Measurements from ENCODE around the gene AACS. TPM values are rescaled to one million over a fixed set of nuclear protein-coding genes. Genes with fewer than 3 reads are reported as not detected.

Gene AACS
- total and polyA plus RNA-seq, 2 of the 8 experiments (the other 6 are each of a cell fraction or from before 2014, with no cell fraction given), result 51.9 to 52.4 TPM

DNA sequence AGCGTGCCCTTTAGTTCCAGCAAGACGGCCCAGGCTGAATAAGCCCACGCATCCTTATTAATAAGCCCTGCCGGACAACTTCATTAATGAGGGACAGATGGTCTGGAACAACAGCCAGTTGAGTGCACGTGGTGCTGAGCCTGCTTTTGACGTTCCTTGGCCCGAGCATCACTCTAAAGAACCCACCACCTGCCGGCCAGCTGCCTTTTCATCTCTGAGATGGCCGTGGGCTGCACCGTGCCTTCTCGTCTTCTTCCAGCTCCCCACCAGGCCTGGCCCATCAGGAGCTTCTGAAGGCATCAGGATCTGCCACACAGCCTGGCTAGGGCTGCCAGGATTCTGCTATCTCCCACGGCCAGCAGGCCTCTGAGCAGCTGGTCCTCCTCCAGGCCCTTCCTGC lies 80.0 kb downstream of the AACS start:
- Histone ChIP-seq H2BK5ac (ENCODE audit: low read depth, low read length) (no peak overlapping the region), H3K23me2 (ENCODE audit: low read depth, low read length) (no peaks in the 10 kb centered on the region), H3K4ac (replicated peaks; ENCODE audit: insufficient read length, low read depth, low read length) (no peak overlapping the region), H2BK20ac (ENCODE audit: low read length) (no peak overlapping the region), H3K79me2 (ENCODE audit: control insufficient read depth in 1 of 2, insufficient read depth in 2 of 2, low read length in 2 of 2) (no peaks in the 10 kb centered on the region), H3K27ac (ENCODE audit: low read depth, low read length) (no peak overlapping the region), H4K8ac (ENCODE audit: extremely low read depth, insufficient read depth, low read length) (no peak overlapping the region), H2BK12ac (ENCODE audit: low read depth, low read length) (no peak overlapping the region), H2BK15ac (ENCODE audit: low read length) (no peak overlapping the region), H3K4me3 (ENCODE audit: extremely low read depth in 1 of 4, insufficient read depth in 2 of 4, low read depth in 3 of 4, low read length in 4 of 4) (no peak overlapping the region; a peak in 1 of 8 replicates), H3K14ac (ENCODE audit: insufficient read length) (no peak overlapping the region), H3K9ac (replicated peaks in 1 of 4; ENCODE audit: extremely low read depth in 1 of 4, low read depth in 3 of 4, low read length in 3 of 4) (no peak overlapping the region), H2AK5ac (ENCODE audit: low read depth, low read length) (no peak overlapping the region), H3K4me2 (ENCODE audit: insufficient read depth in 1 of 2, low read depth in 2 of 2, low read length in 2 of 2) (no peak overlapping the region), H2BK120ac (replicated peaks; ENCODE audit: low read depth, low read length) (no peak overlapping the region), H4K91ac (replicated peaks; ENCODE audit: insufficient read length, low read length) (no peak overlapping the region), H3K23ac (ENCODE audit: insufficient read length) (no peak overlapping the region), H2AFZ (ENCODE audit: low read length) (no peak overlapping the region), H3K56ac (replicated peaks; ENCODE audit: insufficient read length, low read depth, low read length) (no peak overlapping the region), H3K27me3 (replicated peaks in 1 of 4; ENCODE audit: control insufficient read depth in 3 of 4, extremely low read depth in 1 of 4, insufficient read depth in 3 of 4, low read length in 3 of 4) (no peaks in the 10 kb centered on the region), H4K20me1 (replicated peaks in 1 of 2; ENCODE audit: control insufficient read depth in 1 of 2, insufficient read depth in 2 of 2, low read length in 2 of 2) (peaks cover 0 to 2% of the 10 kb centered on the region in 2 experiments), H3K18ac (ENCODE audit: extremely low read depth, low read length) (no peak overlapping the region), H3K36me3 (ENCODE audit: control insufficient read depth in 2 of 4, insufficient read depth in 4 of 4, low read length in 3 of 4) (no peaks in the 10 kb centered on the region), H3K9me3 (ENCODE audit: insufficient read depth in 2 of 2, low read depth in 1 of 2, low read length in 1 of 2) (no peaks in the 10 kb centered on the region), H4K5ac (ENCODE audit: insufficient read length, low read depth, low read length) (no peak overlapping the region), H3K79me1 (ENCODE audit: low read depth, low read length) (no peaks in the 10 kb centered on the region), H3K4me1 (replicated peaks in 1 of 4; ENCODE audit: control insufficient read depth in 3 of 4, insufficient read depth in 4 of 4, low read length in 3 of 4) (peaks cover 0 to 1% (median 0%) of the 10 kb centered on the region in 4 experiments; a peak in 4 of 7 replicates)
- WGBS, 2 experiments (ENCODE audit: extremely low coverage in 1 of 2, insufficient coverage in 1 of 2, insufficient read length in 1 of 2, insufficient replicate concordance in 2 of 2, low coverage in 1 of 2, low lambda C conversion rate in 2 of 2, missing lambda C conversion rate in 1 of 2), result 92% methylated on average over 12 of the region's 12 CpGs; no CpG with 5 or more reads in 1 of the 2 experiments
- POLR2A ChIA-PET (ENCODE audit: partially characterized antibody), result interaction anchor here (0.9 kb wide), 1 partner anchor 13 kb away, joined by 4 read pairs; no protein-coding TSS in a partner anchor
- FAIRE-seq, result no peak
- CTCF ChIA-PET (ENCODE audit: partially characterized antibody), result interaction anchor here (0.9 to 1.0 kb wide), 3 partner anchors 10 to 205 kb away, joined by 3 read pairs; no protein-coding TSS in a partner anchor
- DNase-seq (ENCODE audit: low read depth in 1 of 2, low spot score in 2 of 2), result no peak
- TF ChIP-seq RAD21 (IDR thresholded peaks at IDR 0.05 in 1 of 2, conservative IDR thresholded peaks at IDR 0.05 in 1 of 2; ENCODE audit: low read depth in 2 of 2, low read length in 2 of 2), result no peak
- no peak for TF ChIP-seq KDM4A (IDR thresholded peaks at IDR 0.05; ENCODE audit: low read depth, low read length, severe bottlenecking)
- TF ChIP-seq FOSL1 (IDR thresholded peaks at IDR 0.05; ENCODE audit: insufficient read depth, low read depth, low read length), result no peak
- TF ChIP-seq JUND (IDR thresholded peaks at IDR 0.05; ENCODE audit: low read length), result no peak
- TF ChIP-seq GABPA (IDR thresholded peaks at IDR 0.05; ENCODE audit: borderline replicate concordance, insufficient read depth, low read length), result no peak
- no peak for TF ChIP-seq EZH2 (IDR thresholded peaks at IDR 0.05; ENCODE audit: low read depth, low read length, severe bottlenecking)
- TF ChIP-seq TAF1 (IDR thresholded peaks at IDR 0.05; ENCODE audit: low read depth, low read length), result no peak
- TF ChIP-seq PHF8 (conservative IDR thresholded peaks at IDR 0.05; ENCODE audit: low read depth, low read length), result no peak
- TF ChIP-seq TCF12 (IDR thresholded peaks at IDR 0.05; ENCODE audit: low read depth, low read length), result no peak
- TF ChIP-seq POU5F1 (IDR thresholded peaks at IDR 0.05; ENCODE audit: low read depth, low read length), result no peak
- TF ChIP-seq CBX5 (IDR thresholded peaks at IDR 0.05; ENCODE audit: low read depth, low read length), result no peak

All from H1 (cell line).